ENCODE data around the gene CCDC197. TPM values are rescaled to one million over a fixed set of nuclear protein-coding genes. Genes with fewer than 3 reads are reported as not detected.
A peak's percentile ranks its signal among the peaks of the same experiment; 100 is the strongest.

The CCDC197 gene
- total RNA-seq, 2 donors from 2014 or later, result not detected

GRCh38 chr14:94005324-94006073 lies 8.4 kb downstream of the CCDC197 start:
- 61 to 78% methylated on average over 10 to 13 of the region's 14 CpGs for WGBS, 2 experiments (ENCODE audit: insufficient coverage in 1 of 2, insufficient read length in 1 of 2)
- peaks cover 2% of the 10 kb centered on the region for H3K4me1 Mint-ChIP-seq

GRCh38 chr14:94008234-94008633 lies 11.1 kb downstream of the CCDC197 start:
- Histone ChIP-seq H3K4me3 (ENCODE audit: low read length) (no peak overlapping the region), H3K9me3 (ENCODE audit: control insufficient read depth, low read length) (no peaks in the 10 kb centered on the region), H3K27me3 (ENCODE audit: control insufficient read depth, insufficient read depth, low read length, poor library complexity, severe bottlenecking) (no peaks in the 10 kb centered on the region), H3K4me1 (ENCODE audit: control insufficient read depth, insufficient read depth, low read length) (no peaks in the 10 kb centered on the region), H3K27ac (ENCODE audit: low read depth, low read length) (no peak overlapping the region), H3K36me3 (ENCODE audit: control insufficient read depth, insufficient read depth, low read length) (no peaks in the 10 kb centered on the region), H3K9ac (ENCODE audit: extremely low read depth, low read length, poor library complexity, severe bottlenecking) (no peak overlapping the region)
- H3K4me1 Mint-ChIP-seq, result no peaks in the 10 kb centered on the region
- TF ChIP-seq CTCF (conservative IDR thresholded peaks at IDR 0.05), result no peak
- H3K9me3 Mint-ChIP-seq, result no peaks in the 10 kb centered on the region
- no peaks in the 10 kb centered on the region for H3K36me3 Mint-ChIP-seq (ENCODE audit: low read depth)
- no peak overlapping the region for H3K4me3 Mint-ChIP-seq
- peaks cover 8% of the 10 kb centered on the region for H3K27me3 Mint-ChIP-seq (ENCODE audit: insufficient read depth)
- WGBS, 2 experiments (ENCODE audit: insufficient coverage in 1 of 2, insufficient read length in 1 of 2), result 73 to 81% methylated on average over 3 of the region's 3 CpGs
- DNase-seq, result no peak
- H3K27ac Mint-ChIP-seq, result no peak overlapping the region

More at GRCh38 chr14:94005324-94006073, 8.4 kb downstream of the CCDC197 start:
- peaks cover 17% of the 10 kb centered on the region for H3K27me3 Mint-ChIP-seq (ENCODE audit: insufficient read depth)
- H3K36me3 Mint-ChIP-seq (ENCODE audit: low read depth), result no peaks in the 10 kb centered on the region
- TF ChIP-seq CTCF (conservative IDR thresholded peaks at IDR 0.05), result peak; percentile 71
- no peak overlapping the region for H3K27ac ChIP-seq (ENCODE audit: low read depth, low read length)
- H3K9me3 ChIP-seq (ENCODE audit: control insufficient read depth, low read length), result no peaks in the 10 kb centered on the region
- H3K27ac Mint-ChIP-seq, result no peak overlapping the region
- H3K4me1 ChIP-seq (ENCODE audit: control insufficient read depth, insufficient read depth, low read length), result no peaks in the 10 kb centered on the region
- no peak overlapping the region for H3K9ac ChIP-seq (ENCODE audit: extremely low read depth, low read length, poor library complexity, severe bottlenecking)
- DNase-seq, result peak; percentile 73
- H3K4me3 Mint-ChIP-seq, result no peak overlapping the region
- no peaks in the 10 kb centered on the region for H3K36me3 ChIP-seq (ENCODE audit: control insufficient read depth, insufficient read depth, low read length)
- no peak overlapping the region for H3K4me3 ChIP-seq (ENCODE audit: low read length)
- peaks cover 7% of the 10 kb centered on the region for H3K27me3 ChIP-seq (ENCODE audit: control insufficient read depth, insufficient read depth, low read length, poor library complexity, severe bottlenecking)
- no peaks in the 10 kb centered on the region for H3K9me3 Mint-ChIP-seq

DNA sequence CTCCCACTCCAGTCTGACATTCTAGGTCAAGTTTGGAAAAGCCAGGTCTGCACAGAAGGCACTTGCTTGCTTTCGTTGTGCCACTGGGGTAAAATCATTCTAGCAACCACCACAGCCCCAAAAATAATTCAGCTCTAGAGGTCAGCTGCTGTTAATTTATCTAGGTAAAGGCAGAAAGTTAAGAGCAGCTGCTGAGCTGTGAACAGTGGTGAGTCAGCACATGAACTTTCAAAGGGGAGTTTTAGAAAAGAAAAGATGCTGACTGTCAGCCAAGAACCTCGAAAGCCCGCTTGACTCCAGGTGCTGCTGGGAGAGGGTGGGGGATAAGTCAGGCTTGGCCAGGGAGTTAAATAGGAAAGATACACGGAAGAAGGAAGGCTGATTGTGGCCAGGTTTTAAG lies 12.7 kb downstream of the CCDC197 start:
- Histone ChIP-seq H3K4me3 (ENCODE audit: low read length) (no peak overlapping the region), H3K9me3 (ENCODE audit: control insufficient read depth, low read length) (no peaks in the 10 kb centered on the region), H3K36me3 (ENCODE audit: control insufficient read depth, insufficient read depth, low read length) (no peaks in the 10 kb centered on the region), H3K9ac (ENCODE audit: extremely low read depth, low read length, poor library complexity, severe bottlenecking) (no peak overlapping the region), H3K27ac (ENCODE audit: low read depth, low read length) (no peak overlapping the region), H3K4me1 (ENCODE audit: control insufficient read depth, insufficient read depth, low read length) (no peaks in the 10 kb centered on the region), H3K27me3 (ENCODE audit: control insufficient read depth, insufficient read depth, low read length, poor library complexity, severe bottlenecking) (no peaks in the 10 kb centered on the region)
- Mint-ChIP-seq H3K36me3 (ENCODE audit: low read depth) (no peaks in the 10 kb centered on the region), H3K27ac (no peak overlapping the region), H3K9me3 (no peaks in the 10 kb centered on the region), H3K27me3 (ENCODE audit: insufficient read depth) (peaks cover 6% of the 10 kb centered on the region), H3K4me1 (no peaks in the 10 kb centered on the region), H3K4me3 (no peak overlapping the region)
- 68 to 69% methylated on average over 2 to 4 of the region's 4 CpGs for WGBS, 2 experiments (ENCODE audit: insufficient coverage in 1 of 2, insufficient read length in 1 of 2)
- DNase-seq, result no peak
- TF ChIP-seq CTCF (conservative IDR thresholded peaks at IDR 0.05), result no peak
